Kasumi-1 (cell line): ENCODE measurements around the gene EAF1.
"Not testable (repeated sequence)": the region's sequence is repeated elsewhere in the genome, so short reads cannot be mapped to it uniquely, and the experiment has no call there.

Experiments used
- DNase-seq, 2 experiments: peaks; one replicate each; lab custom pipeline; 2025; lab: John Stamatoyannopoulos, UW

The EAF1 gene

GRCh38 chr3:15484551-15484950 is 57.2 kb downstream of the EAF1 start:
- DNase-seq = not testable (repeated sequence)

- DNase-seq = no peak
These were observed 58.6 kb downstream of the EAF1 start for GRCh38 chr3:15486020-15486419.

GRCh38 chr3:15486979-15487378 is 59.6 kb downstream of the EAF1 start:
- DNase-seq = no peak

GRCh38 chr3:15488002-15488401 is 60.6 kb downstream of the EAF1 start:
- no peak for DNase-seq

GRCh38 chr3:15490158-15490557 is 62.8 kb downstream of the EAF1 start:
- DNase-seq = no peak

GRCh38 chr3:15491143-15491542 is 63.7 kb downstream of the EAF1 start:
- no peak for DNase-seq
